Ascending aorta (tissue), 2 donors: ENCODE measurements around the gene MAML2. TPM values are rescaled to one million over a fixed set of nuclear protein-coding genes. Genes with fewer than 3 reads are reported as not detected.

Experiments
- DNase-seq, 2 donors: peaks; one replicate each; pipeline ENCODE4 v3.0.0-alpha.2; 2019; ENCODE audit warnings: low spot score in 2 of 2
- H3K27ac ChIP-seq, 2 donors: fragments of 200-600 bp; sonication (generic); one replicate each; pipeline ENCODE4 v1.5.1; 2016 to 2017; ENCODE audit warnings: mild to moderate bottlenecking in 1 of 2
- H3K27me3 ChIP-seq: fragments of 200-600 bp; sonication (generic); one replicate; pipeline ENCODE4 v1.5.1; 2017
- H3K36me3 ChIP-seq, 2 donors: fragments of 200-600 bp; sonication (generic); one replicate each; pipeline ENCODE4 v1.5.1; 2016
- H3K4me1 ChIP-seq, 2 donors: fragments of 200-600 bp; sonication (generic); one replicate each; pipeline ENCODE4 v1.5.1; 2016 to 2017; ENCODE audit warnings: mild to moderate bottlenecking in 1 of 2
- H3K4me3 ChIP-seq, 2 donors: fragments of 200-600 bp; sonication (generic); one replicate each; pipeline ENCODE4 v1.5.1; 2016 to 2017; ENCODE audit warnings: mild to moderate bottlenecking in 1 of 2
- H3K9me3 ChIP-seq, 2 donors: fragments of 200-600 bp; sonication (generic); one replicate each; pipeline ENCODE4 v1.5.1; 2016
- CTCF ChIP-seq, 3 experiments: fragments of 200-600 bp in 2 of 3; fragments of 450-650 bp in 1 of 3; sonication (generic) in 2 of 3; IDR thresholded peaks; one replicate each; pipeline ENCODE4 v1.5.1; 2016 to 2019; ENCODE audit warnings: antibody characterized with exemption in 3 of 3, mild to moderate bottlenecking in 1 of 3, moderate library complexity in 1 of 3
- intact Hi-C: fragments of 100-400 bp; cut with DNase I; formaldehyde crosslinking; loops from one replicate; pipeline ENCODE4 v1.15.1; 2023
- total RNA-seq: library from RNA; depleted of rRNA; stranded (reverse); fragments of >200 nt; gene quantifications from one replicate; pipeline ENCODE4 v1.1.0, GENCODE V29; 2016

Gene MAML2
- total RNA-seq, 1 donor from 2014 or later: 13.2 TPM

- intact Hi-C loops: no loop called here
- DNase-seq: no peak
- no peaks in the 10 kb centered on the region for H3K36me3 ChIP-seq
- TF ChIP-seq CTCF (IDR thresholded peaks at IDR 0.05): no peak
- peaks cover 0 to 7% of the 10 kb centered on the region in 2 donors for H3K9me3 ChIP-seq
- H3K27me3 ChIP-seq: no peaks in the 10 kb centered on the region
- no peak overlapping the region for H3K4me3 ChIP-seq
- no peak overlapping the region for H3K27ac ChIP-seq
- no peaks in the 10 kb centered on the region for H3K4me1 ChIP-seq
These were observed 392.1 kb downstream of the MAML2 start for GRCh38 chr11:95950905-95951304.

GRCh38 chr11:95948637-95949036, 394.4 kb downstream of the MAML2 start:
- no peaks in the 10 kb centered on the region for H3K27me3 ChIP-seq
- no peaks in the 10 kb centered on the region for H3K36me3 ChIP-seq
- no peak for TF ChIP-seq CTCF (IDR thresholded peaks at IDR 0.05)
- no peak overlapping the region for H3K27ac ChIP-seq
- DNase-seq: no peak
- intact Hi-C loops: no loop called here
- peaks cover 0 to 15% of the 10 kb centered on the region in 2 donors for H3K9me3 ChIP-seq
- H3K4me1 ChIP-seq: no peaks in the 10 kb centered on the region
- H3K4me3 ChIP-seq: no peak overlapping the region

- H3K4me1 ChIP-seq: no peaks in the 10 kb centered on the region
- no peak overlapping the region for H3K27ac ChIP-seq
- no peak for DNase-seq
- no peak overlapping the region for H3K4me3 ChIP-seq
- peaks cover 0 to 15% of the 10 kb centered on the region in 2 donors for H3K9me3 ChIP-seq
- no peaks in the 10 kb centered on the region for H3K36me3 ChIP-seq
- TF ChIP-seq CTCF (IDR thresholded peaks at IDR 0.05): no peak
- intact Hi-C loops: no loop called here
- no peaks in the 10 kb centered on the region for H3K27me3 ChIP-seq
These were observed 398.4 kb downstream of the MAML2 start for GRCh38 chr11:95944623-95945022.

GRCh38 chr11:95943546-95943945, 399.4 kb downstream of the MAML2 start:
- no peaks in the 10 kb centered on the region for H3K27me3 ChIP-seq
- H3K36me3 ChIP-seq: no peaks in the 10 kb centered on the region
- no peak for DNase-seq
- H3K4me3 ChIP-seq: no peak overlapping the region
- H3K27ac ChIP-seq: no peak overlapping the region
- intact Hi-C loops: no loop called here
- peaks cover 0 to 8% of the 10 kb centered on the region in 2 donors for H3K9me3 ChIP-seq
- no peaks in the 10 kb centered on the region for H3K4me1 ChIP-seq
- no peak for TF ChIP-seq CTCF (IDR thresholded peaks at IDR 0.05)

GRCh38 chr11:95939091-95939490, 403.9 kb downstream of the MAML2 start:
- Histone ChIP-seq H3K27me3 (no peaks in the 10 kb centered on the region), H3K4me1 (no peaks in the 10 kb centered on the region), H3K27ac (no peak overlapping the region), H3K36me3 (no peaks in the 10 kb centered on the region), H3K4me3 (no peak overlapping the region), H3K9me3 (no peaks in the 10 kb centered on the region)
- no peak for DNase-seq
- TF ChIP-seq CTCF (IDR thresholded peaks at IDR 0.05): no peak
- intact Hi-C loops: no loop called here

GRCh38 chr11:95937358-95937757, 405.6 kb downstream of the MAML2 start:
- intact Hi-C loops: no loop called here
- Histone ChIP-seq H3K4me1 (no peaks in the 10 kb centered on the region), H3K27me3 (no peaks in the 10 kb centered on the region), H3K9me3 (no peaks in the 10 kb centered on the region), H3K27ac (no peak overlapping the region), H3K4me3 (no peak overlapping the region), H3K36me3 (no peaks in the 10 kb centered on the region)
- no peak for TF ChIP-seq CTCF (IDR thresholded peaks at IDR 0.05)
- DNase-seq: no peak
